HFF-Myc (cell line): Measurements from ENCODE around the gene IGIP.
A peak's percentile ranks its signal among the peaks of the same experiment; 100 is the strongest.

Source experiments
- DNase-seq: peaks from one replicate; pipeline ENCODE4 v3.0.0-alpha.2; 2011; ENCODE audit warnings: low read depth; ENCODE audit errors: extremely low read depth
- H3K4me3 ChIP-seq: replicated peaks from 2 replicates; pipeline ENCODE4 v1.5.1; 2011; ENCODE audit warnings: low read depth, mild to moderate bottlenecking, control low read depth, low read length
- TF ChIP-seq, protein P1 (sequence below): IDR thresholded peaks from 2 replicates; pipeline ENCODE4 v1.5.1; 2012; ENCODE audit warnings: mild to moderate bottlenecking, low read depth, low read length, control low read depth; ENCODE audit errors: missing control alignments

The IGIP gene

GRCh38 chr5:140110646-140110957 lies 15.1 kb upstream of the IGIP start:
- TF ChIP-seq, protein P1, sequence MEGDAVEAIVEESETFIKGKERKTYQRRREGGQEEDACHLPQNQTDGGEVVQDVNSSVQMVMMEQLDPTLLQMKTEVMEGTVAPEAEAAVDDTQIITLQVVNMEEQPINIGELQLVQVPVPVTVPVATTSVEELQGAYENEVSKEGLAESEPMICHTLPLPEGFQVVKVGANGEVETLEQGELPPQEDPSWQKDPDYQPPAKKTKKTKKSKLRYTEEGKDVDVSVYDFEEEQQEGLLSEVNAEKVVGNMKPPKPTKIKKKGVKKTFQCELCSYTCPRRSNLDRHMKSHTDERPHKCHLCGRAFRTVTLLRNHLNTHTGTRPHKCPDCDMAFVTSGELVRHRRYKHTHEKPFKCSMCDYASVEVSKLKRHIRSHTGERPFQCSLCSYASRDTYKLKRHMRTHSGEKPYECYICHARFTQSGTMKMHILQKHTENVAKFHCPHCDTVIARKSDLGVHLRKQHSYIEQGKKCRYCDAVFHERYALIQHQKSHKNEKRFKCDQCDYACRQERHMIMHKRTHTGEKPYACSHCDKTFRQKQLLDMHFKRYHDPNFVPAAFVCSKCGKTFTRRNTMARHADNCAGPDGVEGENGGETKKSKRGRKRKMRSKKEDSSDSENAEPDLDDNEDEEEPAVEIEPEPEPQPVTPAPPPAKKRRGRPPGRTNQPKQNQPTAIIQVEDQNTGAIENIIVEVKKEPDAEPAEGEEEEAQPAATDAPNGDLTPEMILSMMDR: no peak
- no peak for DNase-seq
- no peak overlapping the region for H3K4me3 ChIP-seq

DNA sequence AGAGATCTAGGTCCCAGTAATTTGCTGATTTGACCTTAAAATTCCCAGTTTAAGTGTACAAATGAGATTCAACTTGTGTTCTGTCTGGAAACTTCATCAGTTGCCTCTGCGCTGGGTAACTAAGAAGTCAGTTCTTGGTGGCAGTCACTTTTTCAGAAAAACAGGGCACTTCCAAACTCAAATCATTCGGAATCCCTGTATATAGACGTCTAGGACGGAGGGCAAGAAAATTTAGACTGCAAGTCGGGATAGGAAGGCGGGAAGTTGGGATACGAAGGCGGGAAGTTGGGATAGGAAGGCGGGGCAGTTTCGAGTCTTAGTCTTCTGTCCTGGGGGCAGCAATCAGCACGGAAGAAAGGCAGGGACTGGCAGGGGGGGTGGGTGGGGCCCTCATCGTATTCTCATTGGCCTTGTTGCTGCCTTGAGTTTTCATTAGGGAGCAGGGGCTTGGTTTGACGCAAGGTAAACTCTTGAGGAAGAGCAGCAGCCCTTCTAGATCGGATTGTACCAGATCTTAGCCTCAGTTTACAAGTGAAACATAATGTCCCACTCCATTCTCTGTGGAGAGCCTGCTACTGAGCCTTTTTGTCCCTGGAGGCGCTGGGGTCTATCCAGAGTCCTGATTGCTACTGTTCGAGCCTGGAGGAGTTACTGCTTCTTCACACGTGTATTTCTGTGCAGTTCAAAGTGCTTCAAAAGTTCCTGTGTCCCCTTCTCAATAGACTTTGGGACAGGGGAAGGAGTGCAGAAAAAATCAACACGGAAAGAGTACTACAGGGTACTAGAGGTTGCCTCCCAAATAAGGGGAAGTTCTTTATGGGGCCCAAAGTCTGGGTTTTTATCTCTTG lies 14.5 kb upstream of the IGIP start:
- DNase-seq: no peak
- TF ChIP-seq, protein P1: no peak
- H3K4me3 ChIP-seq: no peak overlapping the region

DNA sequence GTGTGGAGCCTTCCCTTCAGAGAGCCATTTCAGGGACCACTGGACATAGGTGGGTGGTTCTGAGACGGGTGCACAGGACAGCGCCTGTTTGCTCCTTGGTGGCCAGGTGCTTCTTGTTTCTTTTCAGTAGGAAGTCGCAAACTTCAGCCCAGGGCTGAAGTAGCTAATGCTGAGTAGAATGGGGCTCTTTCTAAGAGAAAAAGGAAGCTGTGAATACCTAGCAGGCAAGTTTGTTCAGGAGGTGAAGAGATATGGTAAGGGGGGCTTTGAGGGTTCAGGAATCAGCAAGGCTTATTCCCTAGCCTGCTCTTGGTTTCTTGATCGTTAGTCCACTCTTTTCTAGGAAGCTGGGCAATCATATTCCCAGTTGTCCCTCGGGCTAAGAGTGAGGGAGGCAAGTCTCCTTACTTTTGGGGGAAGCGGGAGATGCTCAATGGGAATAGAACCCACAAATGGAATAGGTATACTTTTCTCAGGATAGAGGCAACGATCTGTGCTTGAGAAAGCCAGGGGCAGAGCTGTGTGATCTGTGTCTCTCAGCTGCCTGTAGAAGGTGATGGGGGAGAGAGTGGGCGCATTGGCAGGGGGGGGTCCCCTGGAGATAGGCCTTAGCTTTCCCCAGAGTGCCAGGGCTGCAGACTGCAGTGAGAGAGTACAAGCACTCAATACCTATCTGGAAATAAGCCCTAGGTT lies 13.7 kb upstream of the IGIP start:
- TF ChIP-seq, protein P1: no peak
- DNase-seq: no peak
- H3K4me3 ChIP-seq: no peak overlapping the region

- peak overlapping the region; percentile 80 for H3K4me3 ChIP-seq
- DNase-seq: no peak
- TF ChIP-seq, protein P1: no peak
Observed at GRCh38 chr5:140112685-140113179, 13.0 kb upstream of the IGIP start.

GRCh38 chr5:140113180-140113698 lies 12.5 kb upstream of the IGIP start:
- peak overlapping the region; percentile 80 for H3K4me3 ChIP-seq
- DNase-seq: no peak
- TF ChIP-seq, protein P1: no peak

- H3K4me3 ChIP-seq: peak within 1 kb of the TSS; percentile 80
- TF ChIP-seq, protein P1: no peak
- DNase-seq: peak; percentile 80
Observed at GRCh38 chr5:140113699-140114263, 12.0 kb upstream of the IGIP start, which contains the start of gene PURA. PURA (plus strand) TSS chr5:140114109; CDS start chr5:140114182, 73 bp downstream.
